ENCODE data around the gene ZNG1F.
"Not testable (repeated sequence)": the region's sequence is repeated elsewhere in the genome, so short reads cannot be mapped to it uniquely, and the experiment has no call there.

ZNG1F gene

GRCh38 chr9:41189217-41189616, at the start of gene ZNG1F:
Gene ZNG1F, minus strand, starts transcription at chr9:41189317. Its CDS starts 59 bp downstream, at chr9:41189258.
- DNase-seq: not testable (repeated sequence)

GRCh38 chr9:41237110-41237749, 48.1 kb upstream of the ZNG1F start:
- not testable (repeated sequence) for DNase-seq

GRCh38 chr9:41236486-41237109, 47.5 kb upstream of the ZNG1F start:
- not testable (repeated sequence) for DNase-seq

- DNase-seq: not testable (repeated sequence)
These were observed 46.0 kb upstream of the ZNG1F start for GRCh38 chr9:41234811-41235805.

GRCh38 chr9:41234221-41234620, 45.1 kb upstream of the ZNG1F start:
- DNase-seq: not testable (repeated sequence)

- DNase-seq: not testable (repeated sequence)
These were observed 43.2 kb upstream of the ZNG1F start for GRCh38 chr9:41232326-41232725.

GRCh38 chr9:41230418-41230817, 41.3 kb upstream of the ZNG1F start:
- DNase-seq: not testable (repeated sequence)

GRCh38 chr9:41229408-41230401, 40.6 kb upstream of the ZNG1F start:
- DNase-seq: no peak

- DNase-seq: not testable (repeated sequence)
These were observed 30.7 kb upstream of the ZNG1F start for GRCh38 chr9:41219831-41220230.

GRCh38 chr9:41188439-41188838, 678 bp downstream of the ZNG1F start:
- DNase-seq: not testable (repeated sequence)

GRCh38 chr9:41174994-41175393, 14.1 kb downstream of the ZNG1F start:
- DNase-seq: not testable (repeated sequence)

GRCh38 chr9:41150116-41150515, 39.0 kb downstream of the ZNG1F start:
- DNase-seq: not testable (repeated sequence)

- not testable (repeated sequence) for DNase-seq
These were observed 47.2 kb downstream of the ZNG1F start for GRCh38 chr9:41141878-41142277.

GRCh38 chr9:41128581-41128980, 60.5 kb downstream of the ZNG1F start, which contains the start of gene FOXD4L6:
Gene FOXD4L6, minus strand, starts transcription at chr9:41128681. Its CDS starts 298 bp downstream, at chr9:41128383.
- DNase-seq: not testable (repeated sequence)

- DNase-seq: not testable (repeated sequence)
These were observed 62.2 kb downstream of the ZNG1F start for GRCh38 chr9:41126746-41127446.

- not testable (repeated sequence) for DNase-seq
These were observed 63.2 kb downstream of the ZNG1F start for GRCh38 chr9:41125936-41126335.

- DNase-seq: not testable (repeated sequence)
These were observed 63.9 kb downstream of the ZNG1F start for GRCh38 chr9:41125109-41125658.

- DNase-seq: not testable (repeated sequence)
These were observed 64.6 kb downstream of the ZNG1F start for GRCh38 chr9:41124250-41125108.

Data from hypothalamus (tissue), 51 donors.